NCI-H82 treated with DMSO at 0.1 percent for 48 hours (cell line): ENCODE results near the gene LRRC7.

Experiments used
- DNase-seq: peaks from one replicate; lab custom pipeline; 2025; ENCODE audit not compliant: unreplicated experiment; lab: John Stamatoyannopoulos, UW

LRRC7 gene

GRCh38 chr1:69765951-69766350, 198.2 kb downstream of the LRRC7 start:
- DNase-seq, result no peak

DNA sequence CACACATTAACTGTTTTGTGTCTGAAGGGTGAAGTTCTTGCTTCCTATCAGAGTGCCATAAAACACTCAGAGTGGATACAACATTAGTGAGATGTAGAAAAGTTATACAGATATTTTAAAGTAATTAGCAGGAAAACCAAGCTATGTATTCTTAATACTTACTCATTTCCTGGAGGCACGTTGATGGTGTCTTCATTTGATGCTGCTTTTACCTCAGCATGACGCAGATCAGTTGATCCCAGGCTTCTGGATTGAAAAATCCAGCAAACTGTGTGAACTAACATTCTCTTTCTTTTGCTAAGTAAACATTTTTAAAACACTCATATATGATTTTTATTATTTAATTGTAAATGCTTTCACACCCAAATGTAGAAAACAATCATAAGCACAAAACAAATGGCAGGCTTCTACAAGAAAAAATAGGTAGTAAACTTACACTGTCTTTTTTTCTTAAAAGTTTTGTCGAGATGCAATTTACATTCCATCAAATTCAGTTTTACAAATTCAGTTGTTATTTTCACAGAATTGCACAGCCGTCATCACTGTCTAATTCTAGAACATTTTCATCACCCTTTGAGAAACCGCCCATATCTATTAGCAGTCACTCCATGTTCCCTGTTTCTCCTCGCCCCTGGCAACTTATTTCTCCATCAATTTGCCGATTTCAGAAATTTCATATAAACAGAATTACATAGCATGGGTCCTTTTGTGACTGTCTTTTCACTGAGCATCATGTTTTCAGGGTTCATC, 198.9 kb downstream of the LRRC7 start:
- DNase-seq, result no peak

DNA sequence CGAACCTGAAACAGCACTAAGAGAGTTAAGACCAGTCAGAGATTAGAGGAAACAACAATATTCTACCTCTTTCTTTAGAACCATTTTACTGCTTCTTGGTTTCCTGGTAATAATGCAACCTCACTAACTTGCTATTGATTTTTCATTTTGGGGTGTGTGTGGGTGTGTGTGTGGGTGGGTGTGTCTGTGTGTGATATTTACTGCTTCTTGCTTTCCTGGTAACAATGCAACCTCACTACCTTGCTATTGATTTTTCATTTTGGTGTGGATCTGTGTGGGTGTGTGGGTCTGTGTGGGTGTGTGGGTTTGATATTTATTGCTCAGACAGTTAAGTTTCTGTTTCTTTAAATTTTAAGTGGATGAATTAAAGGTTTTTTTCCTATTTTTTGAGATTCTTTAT, 208.8 kb downstream of the LRRC7 start:
- DNase-seq, result no peak

DNA sequence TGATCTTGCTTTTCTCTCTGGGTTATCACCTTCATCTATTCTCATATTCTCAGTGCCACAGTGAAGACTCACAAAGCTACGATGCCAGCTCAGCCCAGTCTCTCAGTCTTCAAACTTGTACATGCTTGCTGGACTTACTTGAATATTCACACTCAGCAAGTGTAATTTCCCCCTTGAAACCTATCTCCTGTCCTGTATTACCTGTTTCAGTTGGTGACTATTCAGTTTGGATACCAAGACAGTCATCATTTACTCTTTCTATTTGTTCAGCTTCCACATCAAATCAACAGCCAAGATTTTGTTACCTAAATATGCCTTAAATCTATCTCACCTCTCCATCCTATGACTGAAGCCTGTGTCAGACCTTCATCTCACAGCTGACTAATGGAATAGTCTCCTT, 209.7 kb downstream of the LRRC7 start:
- DNase-seq, result no peak

GRCh38 chr1:69777971-69778370, 210.2 kb downstream of the LRRC7 start:
- DNase-seq, result no peak

- no peak for DNase-seq
Observed at GRCh38 chr1:69787151-69787550, 219.4 kb downstream of the LRRC7 start.

DNA sequence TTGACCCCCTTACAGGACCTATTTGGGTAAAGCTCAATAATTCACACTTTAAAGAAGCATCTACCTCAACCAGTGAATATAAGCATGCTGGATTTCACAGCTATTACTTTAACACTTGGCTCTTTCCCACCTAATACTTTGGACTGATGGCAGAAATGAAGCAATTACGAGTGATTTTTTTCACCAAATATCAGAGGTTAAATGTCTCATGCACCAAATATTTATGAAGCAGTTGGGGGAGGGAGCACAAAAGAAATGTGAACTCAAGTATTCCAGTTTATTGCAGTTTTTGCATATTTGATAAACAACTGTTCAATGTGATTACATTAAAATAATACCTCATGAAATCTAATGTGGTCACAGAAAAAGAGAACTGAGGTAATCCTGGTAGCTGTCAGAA, 223.6 kb downstream of the LRRC7 start:
- DNase-seq, result no peak

DNA sequence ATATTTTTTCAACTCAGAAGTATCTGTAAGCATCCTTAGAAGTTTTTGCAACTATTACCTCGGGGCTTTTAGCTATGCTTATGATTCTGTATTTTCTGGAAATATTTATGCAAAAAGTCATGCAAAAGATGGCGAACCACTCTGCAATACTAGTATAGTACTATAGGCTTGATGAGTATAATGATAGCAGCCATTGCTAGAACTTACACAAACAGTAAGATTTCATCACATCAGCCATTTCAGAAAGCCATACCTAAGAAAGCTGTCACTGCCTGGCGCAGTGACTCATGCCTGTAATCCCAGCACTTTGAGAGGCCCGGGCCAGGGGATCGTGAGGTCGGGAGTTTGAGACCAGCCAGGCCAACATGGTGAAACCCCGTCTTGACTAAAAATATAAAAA, 227.1 kb downstream of the LRRC7 start:
- no peak for DNase-seq

- no peak for DNase-seq
Observed at GRCh38 chr1:69814926-69815325, 247.2 kb downstream of the LRRC7 start.

DNA sequence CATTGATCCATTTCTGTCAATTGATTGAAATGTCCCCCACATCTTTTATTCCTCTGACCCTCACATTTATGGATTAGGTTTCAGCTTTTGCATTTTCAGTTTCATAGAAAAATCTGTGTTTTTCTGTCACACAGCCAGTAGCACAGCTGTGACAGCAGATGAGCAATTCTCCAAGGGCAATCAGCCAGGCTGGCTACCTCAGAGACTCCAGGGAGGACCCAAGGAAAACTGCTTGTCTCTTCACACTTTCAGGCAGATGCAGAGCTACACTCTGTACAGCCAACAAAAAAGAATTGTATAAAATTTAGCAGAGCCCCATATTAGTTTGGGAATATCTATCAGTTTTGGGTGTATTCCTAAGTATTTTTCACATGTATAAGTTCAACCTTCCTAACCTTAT, 257.2 kb downstream of the LRRC7 start:
- DNase-seq, result no peak

- no peak for DNase-seq
Observed at GRCh38 chr1:69827732-69828131, 260.0 kb downstream of the LRRC7 start.

GRCh38 chr1:69833536-69833935, 265.8 kb downstream of the LRRC7 start:
- no peak for DNase-seq

DNA sequence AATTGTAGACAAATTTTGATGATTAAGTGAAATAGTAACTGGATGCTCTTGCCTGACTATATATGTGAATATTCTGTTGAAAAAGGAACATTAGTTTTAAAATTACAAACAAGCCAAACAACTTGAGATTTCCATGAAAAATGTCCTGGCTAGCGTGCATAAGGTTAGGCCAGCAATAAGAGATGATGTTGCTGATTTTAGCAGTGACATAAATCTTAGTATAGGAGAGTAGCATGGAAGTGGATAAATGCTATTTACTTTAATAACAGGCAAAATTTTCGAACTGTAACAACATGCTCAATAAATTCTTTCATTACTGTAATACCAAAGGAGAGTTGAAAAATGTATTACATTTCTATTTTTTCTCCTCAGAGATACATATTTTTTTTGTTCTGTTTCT, 266.6 kb downstream of the LRRC7 start:
- DNase-seq, result no peak

- no peak for DNase-seq
Observed at GRCh38 chr1:69835955-69836354, 268.2 kb downstream of the LRRC7 start.

DNA sequence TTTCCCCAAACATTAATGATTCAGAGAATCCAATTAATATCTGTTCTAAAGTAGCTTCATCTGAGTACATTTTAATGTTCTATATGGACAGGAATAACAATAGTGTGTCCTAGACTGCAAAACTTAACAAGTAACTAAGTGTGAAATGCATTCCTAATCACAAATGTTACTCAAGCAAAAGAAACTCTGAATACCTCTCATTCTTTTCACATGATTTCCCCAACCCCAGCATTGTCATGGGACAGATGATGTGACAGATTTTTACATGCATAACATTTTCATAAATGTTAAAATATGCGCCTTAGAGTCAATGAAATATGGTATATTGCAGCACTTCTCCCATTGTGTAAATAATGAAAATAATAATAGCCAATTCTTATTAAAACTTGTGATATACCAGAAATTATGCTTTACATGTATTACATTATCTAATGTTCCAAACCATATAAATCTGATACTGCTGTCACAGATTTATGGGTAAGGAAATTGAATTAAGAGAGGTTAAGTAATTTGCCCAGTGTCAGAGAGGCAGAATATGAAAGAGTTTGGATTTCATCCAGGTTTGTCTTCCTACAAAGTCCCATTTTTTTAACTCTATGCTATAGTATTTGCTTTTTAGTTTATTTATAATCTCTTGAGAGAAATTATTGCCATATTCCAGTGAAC, 269.4 kb downstream of the LRRC7 start:
- no peak for DNase-seq

- DNase-seq, result no peak
Observed at GRCh38 chr1:69842326-69842725, 274.6 kb downstream of the LRRC7 start.

DNA sequence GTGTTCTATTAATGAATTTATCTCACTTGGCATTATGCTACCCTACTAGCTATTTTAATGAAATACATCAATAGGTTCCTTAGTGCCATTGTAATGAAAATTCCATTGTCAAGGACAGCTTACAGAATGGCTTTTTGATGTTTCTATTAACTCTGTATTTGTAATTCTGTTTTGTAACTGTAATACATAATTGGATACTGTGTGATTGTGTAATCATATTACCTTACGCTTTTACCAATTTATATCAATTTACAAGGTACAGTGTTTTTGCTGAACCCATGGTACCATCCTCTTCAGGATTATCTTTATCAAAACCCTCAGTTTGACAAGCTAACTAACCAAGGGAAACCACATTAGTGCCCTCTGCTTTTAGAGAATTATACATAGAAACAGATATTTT, 277.9 kb downstream of the LRRC7 start:
- no peak for DNase-seq

DNA sequence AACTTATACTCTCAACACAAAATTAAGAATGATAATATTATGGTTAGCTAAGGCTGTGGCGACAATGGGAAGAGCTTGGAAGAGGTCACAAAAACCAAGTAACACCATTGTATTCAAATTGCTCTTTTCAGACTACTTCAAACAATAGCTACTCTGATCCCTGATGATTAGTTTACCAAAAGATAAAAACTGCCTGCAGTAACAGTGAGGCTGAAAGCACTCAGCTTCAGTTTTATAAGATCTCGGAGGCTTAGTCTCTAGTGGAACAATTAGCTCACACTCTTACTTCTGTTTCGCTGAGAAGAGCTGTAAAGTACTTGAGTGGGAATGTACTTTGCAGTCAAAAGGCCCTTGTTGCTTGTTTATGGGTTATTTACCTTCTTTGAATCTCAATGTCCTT, 278.5 kb downstream of the LRRC7 start:
- DNase-seq, result no peak

- no peak for DNase-seq
Observed at GRCh38 chr1:69847670-69848069, 279.9 kb downstream of the LRRC7 start.

GRCh38 chr1:69852151-69852550, 284.4 kb downstream of the LRRC7 start:
- DNase-seq, result no peak

- no peak for DNase-seq
Observed at GRCh38 chr1:69852706-69853105, 285.0 kb downstream of the LRRC7 start.

- no peak for DNase-seq
Observed at GRCh38 chr1:69858534-69858933, 290.8 kb downstream of the LRRC7 start.

GRCh38 chr1:69861641-69862040, 293.9 kb downstream of the LRRC7 start:
- DNase-seq, result no peak
